DMS153 treated with DMSO at 0.1 percent for 48 hours (cell line): ENCODE data around the gene PIK3CD.

ENCODE experiments used
- DNase-seq: peaks from one replicate; lab custom pipeline; 2025; ENCODE audit not compliant: unreplicated experiment; lab: John Stamatoyannopoulos, UW

PIK3CD gene

GRCh38 chr1:9716404-9717192 is 65.1 kb downstream of the PIK3CD start:
- no peak for DNase-seq

- peak; percentile 67 for DNase-seq
These were observed 65.9 kb downstream of the PIK3CD start for GRCh38 chr1:9717193-9718005.

GRCh38 chr1:9718006-9718680 is 66.6 kb downstream of the PIK3CD start:
- peak; percentile 60 for DNase-seq

DNA sequence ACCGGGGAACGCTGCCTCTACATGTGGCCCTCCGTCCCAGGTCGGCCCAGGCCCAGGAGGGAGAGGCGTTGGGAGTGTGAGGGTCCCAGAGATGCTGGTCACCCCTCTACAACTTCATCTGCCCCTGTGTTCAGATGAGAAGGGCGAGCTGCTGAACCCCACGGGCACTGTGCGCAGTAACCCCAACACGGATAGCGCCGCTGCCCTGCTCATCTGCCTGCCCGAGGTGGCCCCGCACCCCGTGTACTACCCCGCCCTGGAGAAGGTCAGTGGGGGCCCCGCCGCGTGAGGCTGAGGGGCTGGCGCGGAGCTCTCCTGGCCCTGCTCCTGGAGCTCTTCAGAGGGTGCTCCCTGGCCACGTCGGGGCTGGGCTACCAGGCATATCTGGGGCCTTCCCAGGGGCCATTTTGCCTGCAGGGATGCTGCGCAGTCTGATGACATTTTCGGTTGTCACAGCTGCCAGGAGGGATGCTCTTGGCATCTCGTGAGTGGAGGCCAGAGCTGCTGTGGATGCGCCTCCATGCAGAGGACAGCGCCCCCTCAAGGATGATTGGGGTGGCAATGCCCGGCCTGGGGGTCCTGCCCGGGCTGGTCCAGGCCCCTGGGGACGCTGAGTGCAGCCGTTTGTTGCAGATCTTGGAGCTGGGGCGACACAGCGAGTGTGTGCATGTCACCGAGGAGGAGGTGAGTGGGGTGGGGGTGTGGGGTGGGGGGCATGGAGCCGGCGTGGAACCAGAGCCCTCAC is 68.6 kb downstream of the PIK3CD start:
- DNase-seq = no peak

- no peak for DNase-seq
These were observed 69.5 kb downstream of the PIK3CD start for GRCh38 chr1:9720785-9721605.

DNA sequence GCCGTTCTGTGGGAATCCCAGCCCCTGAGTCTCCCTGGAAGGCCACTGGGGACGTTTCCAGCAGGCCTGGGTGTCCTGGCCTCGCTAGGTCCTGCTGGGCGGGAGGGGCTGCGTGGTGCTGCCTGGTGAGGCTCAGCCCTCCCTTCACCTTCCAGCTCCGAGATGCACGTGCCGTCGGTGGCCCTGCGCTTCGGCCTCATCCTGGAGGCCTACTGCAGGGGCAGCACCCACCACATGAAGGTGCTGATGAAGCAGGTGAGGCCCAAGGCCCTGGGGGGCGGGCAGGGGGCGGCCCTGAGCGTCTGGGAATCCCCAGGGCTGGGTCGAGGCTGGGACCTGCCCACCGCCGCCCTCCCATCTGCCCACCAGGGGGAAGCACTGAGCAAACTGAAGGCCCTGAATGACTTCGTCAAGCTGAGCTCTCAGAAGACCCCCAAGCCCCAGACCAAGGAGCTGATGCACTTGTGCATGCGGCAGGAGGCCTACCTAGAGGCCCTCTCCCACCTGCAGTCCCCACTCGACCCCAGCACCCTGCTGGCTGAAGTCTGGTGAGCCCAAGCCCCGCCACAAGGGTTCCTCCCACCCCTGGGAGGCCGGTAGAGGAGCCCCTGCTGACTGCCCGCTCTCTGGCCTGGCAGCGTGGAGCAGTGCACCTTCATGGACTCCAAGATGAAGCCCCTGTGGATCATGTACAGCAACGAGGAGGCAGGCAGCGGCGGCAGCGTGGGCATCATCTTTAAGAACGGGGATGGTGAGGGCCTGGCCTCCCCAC is 70.3 kb downstream of the PIK3CD start:
- DNase-seq = no peak

DNA sequence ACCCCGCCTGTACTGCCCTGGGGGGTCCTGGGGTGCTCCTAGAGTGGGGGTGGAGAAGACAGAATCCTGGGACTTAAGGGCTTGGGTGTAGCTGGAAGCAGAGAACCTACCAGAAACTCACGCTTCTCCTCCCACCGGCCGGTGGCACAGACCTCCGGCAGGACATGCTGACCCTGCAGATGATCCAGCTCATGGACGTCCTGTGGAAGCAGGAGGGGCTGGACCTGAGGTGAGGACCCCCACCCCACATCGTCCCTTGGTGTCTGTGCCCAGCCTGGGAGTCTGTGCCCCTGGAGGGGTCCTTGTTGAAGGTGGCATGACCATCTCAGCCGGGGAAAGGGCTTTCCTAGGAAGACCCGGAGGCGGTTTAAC is 70.8 kb downstream of the PIK3CD start:
- DNase-seq = no peak

DNA sequence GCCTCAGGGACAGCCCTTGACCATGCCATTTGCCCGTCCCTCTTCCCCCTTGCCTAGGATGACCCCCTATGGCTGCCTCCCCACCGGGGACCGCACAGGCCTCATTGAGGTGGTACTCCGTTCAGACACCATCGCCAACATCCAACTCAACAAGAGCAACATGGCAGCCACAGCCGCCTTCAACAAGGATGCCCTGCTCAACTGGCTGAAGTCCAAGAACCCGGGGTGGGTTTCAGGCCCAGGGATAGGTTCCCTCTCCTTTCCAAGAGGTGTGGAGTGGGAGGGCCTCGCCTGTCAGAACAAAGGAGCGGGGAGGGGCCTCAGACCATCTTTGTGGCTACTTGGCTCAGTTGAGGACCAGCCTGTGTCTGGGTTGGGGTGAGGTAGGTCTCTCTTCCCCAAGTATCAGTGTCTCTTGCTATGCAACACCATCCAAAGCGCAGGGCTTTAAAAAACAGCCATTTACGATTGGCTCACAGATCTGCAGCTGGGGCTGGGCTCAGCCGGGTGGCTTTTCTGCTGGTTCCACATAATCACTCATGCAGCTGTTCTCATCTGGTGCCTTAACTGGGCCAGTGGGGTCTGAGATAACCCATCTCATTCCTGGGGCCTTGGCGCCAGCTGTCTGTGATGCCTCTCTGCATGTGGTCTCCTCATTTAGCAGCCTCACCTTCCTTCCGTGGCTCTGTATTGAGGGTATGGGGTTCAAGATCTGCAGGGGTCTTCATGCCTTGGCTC is 71.7 kb downstream of the PIK3CD start:
- no peak for DNase-seq

- DNase-seq = no peak
These were observed 72.4 kb downstream of the PIK3CD start for GRCh38 chr1:9723926-9724325.

DNA sequence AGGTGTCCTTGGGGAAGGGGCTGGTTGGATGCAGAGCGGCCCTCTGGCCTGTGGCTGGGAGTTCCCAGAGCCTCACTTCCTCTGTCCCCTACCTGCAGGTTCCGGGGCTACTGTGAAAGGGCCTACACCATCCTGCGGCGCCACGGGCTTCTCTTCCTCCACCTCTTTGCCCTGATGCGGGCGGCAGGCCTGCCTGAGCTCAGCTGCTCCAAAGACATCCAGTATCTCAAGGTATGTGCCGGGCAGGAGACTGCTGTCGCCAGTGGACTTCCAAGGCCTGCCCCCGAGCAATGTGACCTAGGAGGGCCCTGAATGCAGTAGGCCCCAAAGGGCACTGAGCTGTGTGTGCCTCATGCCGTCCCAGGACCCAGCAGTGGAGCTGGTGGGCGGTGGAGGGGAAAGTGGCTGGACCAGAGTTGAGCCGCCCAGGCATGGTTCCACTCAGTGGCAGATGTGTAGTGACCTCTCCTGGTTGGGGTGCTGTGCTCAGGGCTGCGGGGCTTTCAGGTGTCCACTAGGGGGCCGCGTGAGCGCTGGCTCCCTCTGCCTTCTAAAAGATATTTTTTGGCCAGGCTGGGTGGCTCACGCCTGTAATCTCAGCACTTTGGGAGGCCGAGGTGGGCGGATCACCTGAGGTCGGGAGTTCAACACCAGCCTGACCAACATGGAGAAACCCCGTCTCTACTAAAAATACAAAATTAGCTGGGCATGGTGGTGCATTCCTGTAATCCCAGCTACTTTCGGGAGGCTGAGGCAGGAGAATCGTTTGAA is 73.4 kb downstream of the PIK3CD start:
- DNase-seq = peak; percentile 5

- DNase-seq = no peak
These were observed 74.9 kb downstream of the PIK3CD start for GRCh38 chr1:9726406-9726805.

- no peak for DNase-seq
These were observed 75.5 kb downstream of the PIK3CD start for GRCh38 chr1:9726905-9727595.

DNA sequence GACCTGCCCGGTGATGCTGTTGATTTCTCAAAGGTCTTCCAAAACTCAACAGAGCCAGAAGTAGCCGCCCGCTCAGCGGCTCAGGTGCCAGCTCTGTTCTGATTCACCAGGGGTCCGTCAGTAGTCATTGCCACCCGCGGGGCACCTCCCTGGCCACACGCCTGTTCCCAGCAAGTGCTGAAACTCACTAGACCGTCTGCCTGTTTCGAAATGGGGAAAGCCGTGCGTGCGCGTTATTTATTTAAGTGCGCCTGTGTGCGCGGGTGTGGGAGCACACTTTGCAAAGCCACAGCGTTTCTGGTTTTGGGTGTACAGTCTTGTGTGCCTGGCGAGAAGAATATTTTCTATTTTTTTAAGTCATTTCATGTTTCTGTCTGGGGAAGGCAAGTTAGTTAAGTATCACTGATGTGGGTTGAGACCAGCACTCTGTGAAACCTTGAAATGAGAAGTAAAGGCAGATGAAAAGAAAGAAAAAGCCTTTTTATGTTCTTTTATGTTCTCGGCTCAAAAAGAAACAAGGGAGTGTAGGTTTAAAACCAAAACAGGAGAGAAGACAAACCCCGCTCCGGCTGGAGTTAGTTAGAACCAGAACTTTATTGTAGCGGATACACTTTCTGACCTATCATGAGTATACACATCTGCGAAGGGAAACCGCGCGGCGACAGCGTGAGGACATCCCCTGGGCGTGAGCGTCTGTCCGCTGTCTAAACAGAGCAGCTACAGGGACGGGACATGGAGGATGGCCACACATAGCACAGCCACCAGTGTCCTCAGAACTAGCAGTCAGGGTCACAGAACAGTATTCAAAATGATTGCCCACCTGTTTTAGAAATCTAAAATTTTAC is 77.1 kb downstream of the PIK3CD start:
- no peak for DNase-seq

DNA sequence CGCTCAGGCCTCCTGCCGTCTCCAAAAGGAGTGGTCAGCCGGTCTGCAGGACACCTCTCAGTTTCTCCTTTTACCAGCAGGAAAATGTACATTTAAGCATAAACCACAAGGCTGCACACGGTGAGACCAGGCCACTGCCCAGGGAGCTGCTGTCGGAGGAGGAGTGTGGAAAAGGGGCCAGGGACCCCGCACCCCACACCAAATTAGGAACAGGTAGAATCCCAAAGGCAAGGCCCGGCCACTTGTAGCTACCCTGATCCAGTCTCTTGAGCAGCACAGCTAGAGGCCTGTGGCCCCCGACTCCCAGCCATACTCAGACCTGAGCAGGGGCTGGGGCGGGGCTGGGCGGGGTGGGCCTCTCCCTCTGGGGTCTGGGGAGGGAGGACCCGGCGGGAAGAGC is 78.0 kb downstream of the PIK3CD start:
- DNase-seq = no peak

- no peak for DNase-seq
These were observed 78.8 kb downstream of the PIK3CD start for GRCh38 chr1:9730096-9730901.

GRCh38 chr1:9731051-9731537 is 79.6 kb downstream of the PIK3CD start:
- no peak for DNase-seq
